Measurements from ENCODE around the gene TRABD2A. TPM values are rescaled to one million over a fixed set of nuclear protein-coding genes. Genes with fewer than 3 reads are reported as not detected.
"Not testable (repeated sequence)": the region's sequence is repeated elsewhere in the genome, so short reads cannot be mapped to it uniquely, and the experiment has no call there.

TRABD2A gene
- polyA plus RNA-seq, 4 donors, result 0.32 to 0.70 (median 0.59) TPM

DNA sequence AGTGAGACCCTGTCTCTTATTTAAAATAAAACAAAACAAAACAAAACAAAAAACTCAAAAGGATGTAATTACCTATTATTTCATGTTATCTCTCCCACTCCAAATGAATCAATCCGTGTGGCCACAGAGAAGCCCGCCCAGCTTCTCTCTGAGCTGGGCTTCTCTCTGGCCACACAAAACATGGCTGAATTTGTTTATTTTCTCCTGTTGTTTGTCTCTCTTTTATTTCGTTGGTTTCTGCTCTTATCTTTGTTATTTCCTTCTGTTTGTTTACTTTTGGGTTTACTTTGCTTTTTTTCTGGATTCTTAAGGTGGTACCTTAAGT lies 1.5 kb upstream of the TRABD2A start:
- no peak for DNase-seq (ENCODE audit: low read depth in 4 of 4, low spot score in 3 of 4)

DNA sequence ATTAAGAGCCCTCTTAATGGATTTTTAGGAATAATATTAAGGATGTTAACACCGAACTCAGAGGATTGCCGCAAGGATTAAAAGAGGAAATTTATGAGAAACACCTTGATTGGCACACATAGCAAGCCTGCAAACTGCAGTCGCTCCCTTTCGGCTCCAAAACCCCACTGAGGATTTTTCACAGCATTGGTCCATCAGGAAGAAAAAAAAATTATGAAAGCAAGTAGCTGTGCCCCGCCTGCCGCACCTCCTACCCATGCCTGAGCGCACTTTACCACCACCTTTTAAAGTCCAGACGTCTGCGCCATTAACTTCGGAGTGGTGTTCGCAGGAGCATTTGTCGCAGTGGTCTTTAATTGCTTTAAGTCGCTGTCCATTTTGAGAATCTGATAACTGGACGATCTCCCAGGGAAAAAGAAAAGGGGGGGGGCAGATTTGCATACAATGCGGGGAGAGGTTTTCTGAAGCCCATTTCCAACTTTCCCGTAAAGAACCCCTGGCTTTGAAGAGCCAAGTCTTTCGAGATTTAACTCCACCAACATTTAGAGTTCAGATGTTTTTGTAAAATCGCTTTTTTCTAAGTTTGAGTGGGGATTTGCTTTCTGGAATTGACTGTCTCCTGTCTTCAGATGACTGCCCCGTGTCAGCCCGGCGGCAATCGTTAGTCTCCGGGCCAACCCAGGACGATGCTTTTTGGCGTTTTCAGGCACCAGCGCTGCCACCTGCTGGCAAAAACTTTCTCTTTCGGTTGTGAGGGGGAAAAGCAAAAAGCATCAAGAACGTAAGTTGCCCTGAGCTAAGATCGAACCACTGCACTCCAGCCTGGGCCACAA lies 913 bp upstream of the TRABD2A start:
- peak in 3 of 4 donors; percentile 39 to 67 (median 56) for DNase-seq (ENCODE audit: low read depth in 4 of 4, low spot score in 3 of 4)

- no peak for DNase-seq (ENCODE audit: low read depth in 4 of 4, low spot score in 3 of 4)
Observed at GRCh38 chr2:84880395-84880644, 564 bp downstream of the TRABD2A start.

GRCh38 chr2:84879584-84880394 lies 1.1 kb downstream of the TRABD2A start:
- DNase-seq (ENCODE audit: low read depth in 4 of 4, low spot score in 3 of 4), result no peak

GRCh38 chr2:84878896-84879583 lies 1.8 kb downstream of the TRABD2A start:
- no peak for DNase-seq (ENCODE audit: low read depth in 4 of 4, low spot score in 3 of 4)

DNA sequence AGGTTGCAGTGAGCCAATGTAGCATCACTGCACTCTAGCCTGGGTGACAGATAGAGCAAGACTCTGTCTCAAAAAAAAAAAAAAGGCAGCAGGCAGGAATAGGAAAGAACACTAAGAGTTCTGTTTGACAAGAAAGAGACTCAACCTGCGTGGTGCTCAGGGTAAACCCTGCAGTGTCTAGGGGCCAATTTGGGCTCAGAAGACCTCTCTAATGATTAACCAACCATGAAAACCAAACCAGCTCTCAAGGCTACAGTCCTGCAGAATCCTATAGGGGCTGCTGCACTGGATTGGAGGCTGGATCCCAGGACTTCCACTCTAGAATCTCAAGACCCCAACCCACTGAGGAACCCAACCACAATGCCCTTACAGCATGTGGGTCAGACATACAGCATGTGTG lies 2.4 kb downstream of the TRABD2A start:
- no peak for DNase-seq (ENCODE audit: low read depth in 4 of 4, low spot score in 3 of 4)

- DNase-seq (ENCODE audit: low read depth in 4 of 4, low spot score in 3 of 4), result no peak
Observed at GRCh38 chr2:84876369-84876768, 4.5 kb downstream of the TRABD2A start.

- DNase-seq (ENCODE audit: low read depth in 4 of 4, low spot score in 3 of 4), result not testable (repeated sequence)
Observed at GRCh38 chr2:84875619-84876018, 5.3 kb downstream of the TRABD2A start.

DNA sequence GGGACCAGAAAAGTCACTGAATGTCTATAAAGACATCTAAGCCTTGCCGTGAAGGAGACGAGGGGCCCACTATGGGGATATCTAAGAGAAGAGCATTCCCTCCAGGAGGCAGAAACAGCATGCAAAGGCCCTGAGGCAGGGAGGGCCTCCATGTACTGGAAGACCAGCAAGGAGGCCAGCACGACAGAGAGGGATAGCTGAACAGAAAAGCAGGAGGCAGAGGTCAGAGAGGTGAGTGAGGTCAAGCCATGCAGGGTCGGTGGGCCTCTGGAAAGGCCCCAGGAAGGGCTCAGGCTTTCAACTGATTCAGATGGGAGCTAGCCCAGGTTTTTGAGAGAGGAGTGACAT lies 5.7 kb downstream of the TRABD2A start:
- no peak for DNase-seq (ENCODE audit: low read depth in 4 of 4, low spot score in 3 of 4)

DNA sequence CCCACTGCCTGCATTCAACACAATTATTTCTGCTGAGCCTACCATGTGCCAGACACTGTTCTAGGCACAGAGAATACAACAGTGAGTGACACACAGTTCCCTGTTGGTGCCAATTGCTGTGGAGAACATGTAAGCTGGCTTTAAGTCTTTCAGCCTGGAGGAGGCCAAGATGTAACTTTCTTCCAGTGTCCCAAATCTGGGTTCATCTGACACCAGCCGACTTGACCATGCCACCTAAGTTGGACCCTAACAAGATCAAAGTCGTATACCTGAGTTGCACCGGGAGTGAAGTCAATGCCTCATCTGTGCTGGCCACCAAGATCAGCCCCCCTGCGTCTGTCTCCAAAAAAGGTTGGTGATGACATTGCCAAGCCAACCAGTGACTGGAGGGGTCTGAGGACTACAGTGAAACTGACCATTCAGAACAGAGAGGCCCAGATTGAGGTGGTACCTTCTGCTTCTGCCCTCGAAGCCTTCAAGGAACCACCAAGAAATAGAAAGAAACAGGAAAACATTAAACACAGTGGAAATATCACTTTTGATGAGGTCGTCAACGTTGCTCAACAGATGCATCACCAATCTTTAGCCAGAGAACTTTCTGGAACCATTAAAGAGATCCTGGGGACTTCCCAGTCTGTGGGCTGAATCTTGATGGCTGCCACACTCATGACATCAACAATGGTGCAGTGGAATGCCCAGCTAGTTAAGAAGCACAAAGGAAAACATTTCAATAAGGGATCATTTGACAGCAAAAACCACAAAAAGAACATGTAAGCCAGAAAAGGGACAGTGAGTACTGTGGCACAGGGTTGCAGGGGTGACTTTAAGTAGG lies 6.3 kb downstream of the TRABD2A start:
- no peak for DNase-seq (ENCODE audit: low read depth in 4 of 4, low spot score in 3 of 4)

GRCh38 chr2:84873350-84873749 lies 7.5 kb downstream of the TRABD2A start:
- DNase-seq (ENCODE audit: low read depth in 4 of 4, low spot score in 3 of 4), result no peak

DNA sequence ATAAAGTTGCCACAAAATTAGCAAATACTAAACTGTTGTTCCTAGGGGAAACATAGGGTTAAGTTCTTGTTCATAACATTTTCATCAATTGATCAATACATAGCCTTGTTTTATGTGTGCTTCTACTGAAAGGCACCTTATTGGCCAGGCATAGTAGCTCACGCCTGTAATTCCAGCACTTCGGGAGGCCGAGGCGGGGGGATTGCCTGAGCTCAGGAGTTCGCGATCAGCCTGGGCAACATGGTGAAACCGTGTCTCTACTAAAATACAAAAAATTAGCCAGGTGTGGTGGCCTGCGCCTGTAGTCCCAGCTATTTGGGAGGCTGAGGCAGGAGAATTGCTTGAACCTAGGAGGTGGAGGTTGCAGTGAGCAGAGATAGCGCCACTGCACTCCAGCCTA lies 8.2 kb downstream of the TRABD2A start:
- DNase-seq (ENCODE audit: low read depth in 4 of 4, low spot score in 3 of 4), result not testable (repeated sequence)

GRCh38 chr2:84870306-84870705 lies 10.6 kb downstream of the TRABD2A start:
- DNase-seq (ENCODE audit: low read depth in 4 of 4, low spot score in 3 of 4), result no peak

- not testable (repeated sequence) for DNase-seq (ENCODE audit: low read depth in 4 of 4, low spot score in 3 of 4)
Observed at GRCh38 chr2:84868327-84868726, 12.6 kb downstream of the TRABD2A start.

- no peak for DNase-seq (ENCODE audit: low read depth in 4 of 4, low spot score in 3 of 4)
Observed at GRCh38 chr2:84866122-84866521, 14.8 kb downstream of the TRABD2A start.

DNA sequence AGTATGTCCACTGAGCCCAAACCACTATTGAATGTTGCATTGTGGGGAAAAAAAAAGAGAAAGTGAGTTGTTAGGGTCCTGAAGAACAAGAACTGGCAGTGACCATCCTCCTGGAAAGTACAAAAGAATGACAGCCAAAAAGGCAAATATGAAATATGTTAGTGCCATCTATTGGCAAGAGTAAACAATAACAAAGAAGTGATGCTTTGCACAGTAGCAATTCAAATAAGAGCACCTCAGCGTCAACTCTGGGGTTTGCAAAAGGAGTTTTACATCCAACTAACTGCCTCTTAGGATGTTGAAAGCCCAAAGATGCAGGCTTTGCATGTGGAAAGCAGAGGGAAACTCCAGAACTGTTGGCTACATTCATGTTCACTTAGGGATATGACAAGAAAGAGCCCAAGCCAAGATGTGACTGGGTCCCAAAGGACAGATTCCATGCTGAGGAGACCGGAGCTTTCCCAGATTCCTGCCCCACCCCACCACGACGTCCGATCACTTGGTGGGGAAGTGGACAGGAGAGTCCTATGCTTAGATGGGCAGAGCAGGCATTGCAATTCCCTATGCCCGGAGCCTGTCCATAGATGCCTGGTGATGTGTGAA lies 15.6 kb downstream of the TRABD2A start:
- DNase-seq (ENCODE audit: low read depth in 4 of 4, low spot score in 3 of 4), result no peak

DNA sequence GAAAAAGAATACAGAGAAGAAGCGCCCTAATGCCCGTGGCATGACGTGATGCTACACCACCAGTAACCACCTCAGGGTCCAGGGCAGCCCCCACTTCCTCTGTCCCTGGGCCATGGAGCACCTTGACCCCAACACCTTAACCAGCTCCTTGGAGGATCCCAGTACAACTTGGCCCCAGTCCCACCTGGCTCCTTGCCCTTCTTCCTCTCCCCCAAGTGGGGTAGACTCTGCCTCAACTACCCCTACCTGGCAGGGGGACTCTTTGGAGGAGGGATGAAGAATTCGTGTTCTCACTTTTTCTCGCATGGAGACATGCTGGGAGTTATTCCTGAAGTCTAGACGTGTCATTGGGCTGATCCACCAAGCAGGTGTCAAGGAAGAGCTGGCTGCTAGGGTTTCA lies 18.9 kb downstream of the TRABD2A start:
- no peak for DNase-seq (ENCODE audit: low read depth in 4 of 4, low spot score in 3 of 4)

GRCh38 chr2:84861539-84861938 lies 19.3 kb downstream of the TRABD2A start:
- no peak for DNase-seq (ENCODE audit: low read depth in 4 of 4, low spot score in 3 of 4)

GRCh38 chr2:84858937-84859336 lies 21.9 kb downstream of the TRABD2A start:
- DNase-seq (ENCODE audit: low read depth in 4 of 4, low spot score in 3 of 4), result no peak

DNA sequence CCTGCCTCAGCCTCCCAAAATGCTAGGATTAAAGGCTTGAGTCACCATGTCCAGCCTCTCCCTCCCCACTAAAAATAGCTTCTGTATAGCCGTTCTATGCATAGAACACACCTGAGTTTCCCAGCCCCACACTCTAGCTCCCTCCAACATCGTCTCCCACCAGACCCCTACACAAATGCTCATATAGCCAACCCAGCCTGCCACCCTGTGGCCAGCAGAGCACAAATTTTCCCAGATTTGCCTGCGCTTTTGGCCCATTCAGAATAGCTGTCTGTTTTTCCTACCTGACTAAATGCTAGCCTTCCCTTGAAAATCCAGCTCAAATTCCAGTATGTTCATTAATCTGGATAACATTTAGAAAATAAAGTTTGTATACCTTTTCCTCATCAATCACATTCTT lies 22.8 kb downstream of the TRABD2A start:
- no peak for DNase-seq (ENCODE audit: low read depth in 4 of 4, low spot score in 3 of 4)

DNA sequence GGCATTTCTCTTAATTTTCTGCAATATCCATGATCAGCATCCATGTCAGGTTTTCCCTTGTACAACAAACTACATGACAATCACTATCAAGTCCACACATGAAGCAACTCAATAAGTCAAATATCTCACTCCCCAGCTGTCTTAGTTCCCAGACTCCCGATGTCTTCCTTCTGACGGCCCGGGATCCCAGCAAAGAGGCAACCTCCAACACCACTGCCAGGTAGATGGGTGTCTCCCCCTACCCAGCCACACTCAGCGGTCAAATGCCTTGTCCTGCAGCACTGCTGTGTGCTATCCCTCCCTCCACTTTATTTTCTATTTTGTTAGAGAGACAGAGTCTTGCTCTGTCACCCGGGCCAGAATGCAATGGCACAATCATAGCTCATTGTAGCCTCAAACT lies 23.3 kb downstream of the TRABD2A start:
- DNase-seq (ENCODE audit: low read depth in 4 of 4, low spot score in 3 of 4), result no peak

Data from left renal pelvis (tissue), 4 donors.